HepG2 (cell line): ENCODE data around the gene SERPINA3. TPM values are rescaled to one million over a fixed set of nuclear protein-coding genes. Genes with fewer than 3 reads are reported as not detected.

ENCODE experiments used
- AGO2 ChIP-seq: fragments of 200-400 bp; formaldehyde crosslinking; optimal IDR thresholded peaks from 2 replicates; pipeline ENCODE3; 2017; ENCODE audit warnings: mild to moderate bottlenecking, low read depth, low read length, moderate library complexity
- ARNT2 ChIP-seq: sonication (generic); formaldehyde crosslinking; IDR thresholded peaks from 2 replicates; pipeline ENCODE4 v1.8.0; 2022; ENCODE audit warnings: mild to moderate bottlenecking, low read depth, missing genetic modification reagents, moderate library complexity
- CCDC6 ChIP-seq: sonication (generic); formaldehyde crosslinking; IDR thresholded peaks from 2 replicates; pipeline ENCODE4 v1.8.1; 2022; ENCODE audit warnings: mild to moderate bottlenecking, missing genetic modification reagents, moderate library complexity
- FOXO1 ChIP-seq: sonication (generic); formaldehyde crosslinking; IDR thresholded peaks from 2 replicates; pipeline ENCODE4 v1.4.0; 2020; ENCODE audit warnings: missing genetic modification reagents
- HDAC1 ChIP-seq: sonication (generic); formaldehyde crosslinking; IDR thresholded peaks from 2 replicates; pipeline ENCODE4 v1.5.1; 2020; ENCODE audit warnings: mild to moderate bottlenecking, missing genetic modification reagents
- HMG20A ChIP-seq: IDR thresholded peaks from 2 replicates; pipeline ENCODE4 v1.6.1; 2016; ENCODE audit warnings: borderline replicate concordance
- HMGA1 ChIP-seq: sonication (generic); formaldehyde crosslinking; conservative IDR thresholded peaks from 2 replicates; pipeline ENCODE4 v1.4.0; 2020; ENCODE audit warnings: missing genetic modification reagents
- HNF1B ChIP-seq: sonication (generic); formaldehyde crosslinking; IDR thresholded peaks from 2 replicates; pipeline ENCODE4 v1.5.1; 2020; ENCODE audit warnings: mild to moderate bottlenecking, moderate library complexity, missing genetic modification reagents
- KLF6 ChIP-seq: IDR thresholded peaks from 2 replicates; pipeline ENCODE4 v1.8.0; 2016; ENCODE audit warnings: missing biosample characterization, missing genetic modification reagents
- NONO ChIP-seq, 2 experiments: fragments of 450-650 bp in 1 of 2; sonication (generic) in 1 of 2; formaldehyde crosslinking in 1 of 2; IDR thresholded peaks in 1 of 2; conservative IDR thresholded peaks in 1 of 2; 2 replicates each; pipeline versions ENCODE4 v1.6.1 to v1.8.0; 2017 to 2022; ENCODE audit warnings: mild to moderate bottlenecking in 1 of 2, missing genetic modification reagents in 1 of 2, moderate library complexity in 1 of 2
- ONECUT2 ChIP-seq: sonication (generic); formaldehyde crosslinking; IDR thresholded peaks from 2 replicates; pipeline ENCODE4 v1.4.0; 2020; ENCODE audit warnings: missing genetic modification reagents
- SALL1 ChIP-seq: sonication (generic); formaldehyde crosslinking; IDR thresholded peaks from 2 replicates; pipeline ENCODE4 v1.8.0; 2022; ENCODE audit warnings: mild to moderate bottlenecking, missing genetic modification reagents
- SNAI1 ChIP-seq: sonication (generic); formaldehyde crosslinking; IDR thresholded peaks from 2 replicates; pipeline ENCODE4 v1.5.0; 2020; ENCODE audit warnings: mild to moderate bottlenecking, missing genetic modification reagents, borderline replicate concordance
- SNAPC2 ChIP-seq: sonication (generic); formaldehyde crosslinking; IDR thresholded peaks from 2 replicates; pipeline ENCODE4 v1.8.1; 2022; ENCODE audit warnings: mild to moderate bottlenecking, missing genetic modification reagents
- SP1 ChIP-seq, 2 experiments: fragments of 450-650 bp in 1 of 2; sonication (generic) in 1 of 2; formaldehyde crosslinking in 1 of 2; IDR thresholded peaks; 2 replicates each; pipeline versions ENCODE4 v1.4.0 to v1.6.1; 2016 to 2020; ENCODE audit warnings: missing genetic modification reagents in 1 of 2
- SSRP1 ChIP-seq: IDR thresholded peaks from 2 replicates; pipeline ENCODE4 v1.6.1; 2016; ENCODE audit warnings: control low read depth
- THAP11 ChIP-seq: IDR thresholded peaks from 2 replicates; pipeline ENCODE4 v1.6.1; 2016; ENCODE audit warnings: missing biosample characterization, missing genetic modification reagents
- THAP7 ChIP-seq: sonication (generic); formaldehyde crosslinking; IDR thresholded peaks from 2 replicates; pipeline ENCODE4 v1.8.1; 2023; ENCODE audit warnings: mild to moderate bottlenecking, missing genetic modification reagents
- ZBTB25 ChIP-seq: IDR thresholded peaks from 2 replicates; pipeline ENCODE4 v1.6.1; 2018; ENCODE audit warnings: missing genetic modification reagents
- ZBTB8A ChIP-seq: sonication (generic); formaldehyde crosslinking; IDR thresholded peaks from 2 replicates; pipeline ENCODE4 v1.4.0; 2020; ENCODE audit warnings: mild to moderate bottlenecking, low read depth, missing genetic modification reagents, borderline replicate concordance
- ZMYM4 ChIP-seq: sonication (generic); formaldehyde crosslinking; IDR thresholded peaks from 2 replicates; pipeline ENCODE4 v1.8.1; 2023; ENCODE audit warnings: mild to moderate bottlenecking, missing genetic modification reagents
- ZNF260 ChIP-seq: sonication (generic); formaldehyde crosslinking; IDR thresholded peaks from 2 replicates; pipeline ENCODE4 v1.4.0; 2020; ENCODE audit warnings: missing genetic modification reagents, low read depth, mild to moderate bottlenecking, borderline replicate concordance
- ZNF670 ChIP-seq: sonication (generic); formaldehyde crosslinking; IDR thresholded peaks from 2 replicates; pipeline ENCODE4 v1.8.0; 2022; ENCODE audit warnings: mild to moderate bottlenecking, missing genetic modification reagents, borderline replicate concordance
- ZNF724P ChIP-seq: sonication (generic); formaldehyde crosslinking; IDR thresholded peaks from 2 replicates; pipeline ENCODE4 v1.8.0; 2022; ENCODE audit warnings: missing genetic modification reagents, borderline replicate concordance
- ZNF766 ChIP-seq: sonication (generic); formaldehyde crosslinking; IDR thresholded peaks from 2 replicates; pipeline ENCODE4 v1.5.0; 2020; ENCODE audit warnings: missing genetic modification reagents, borderline replicate concordance
- ZNF780A ChIP-seq: sonication (generic); formaldehyde crosslinking; IDR thresholded peaks from 2 replicates; pipeline ENCODE4 v1.8.0; 2022; ENCODE audit warnings: mild to moderate bottlenecking, missing genetic modification reagents, moderate library complexity
- ZNF788 ChIP-seq: sonication (generic); formaldehyde crosslinking; IDR thresholded peaks from 2 replicates; pipeline ENCODE4 v1.5.0; 2020; ENCODE audit warnings: mild to moderate bottlenecking, missing genetic modification reagents, borderline replicate concordance
- polyA plus RNA-seq, 8 experiments: library from polyadenylated mRNA; depleted of rRNA in 3 of 8; stranded (reverse) in 7 of 8; unstranded in 1 of 8; fragments of >200 nt; fragmentation: Illumina TruSeq in 4 of 8; extraction: Trizol in 4 of 8; gene quantifications; 2 replicates each; pipeline versions ENCODE4 v1.2.1 to v1.2.3, GENCODE V29; 2011 to 2016; ENCODE audit warnings: low read depth in 4 of 8, missing spikeins in 1 of 8, mixed read lengths in 1 of 8; ENCODE audit not compliant: insufficient read depth in 1 of 8
- total RNA-seq, 5 experiments: library from RNA; depleted of rRNA; stranded (reverse); fragments of >200 nt; fragmentation: Illumina TruSeq; extraction: Trizol; gene quantifications; 2 replicates each; pipeline ENCODE4 v1.2.3, GENCODE V29; 2016; ENCODE audit warnings: low read depth in 1 of 5
- TF ChIP-seq, protein P1 (sequence below): sonication (generic); formaldehyde crosslinking; IDR thresholded peaks from 2 replicates; pipeline ENCODE4 v1.4.0; 2020; ENCODE audit warnings: mild to moderate bottlenecking, missing genetic modification reagents

SERPINA3 gene
- total and polyA plus RNA-seq, 2 of the 13 experiments (the other 11 are each of a cell fraction or from before 2014, with no cell fraction given), result 825 to 2,200 TPM

DNA sequence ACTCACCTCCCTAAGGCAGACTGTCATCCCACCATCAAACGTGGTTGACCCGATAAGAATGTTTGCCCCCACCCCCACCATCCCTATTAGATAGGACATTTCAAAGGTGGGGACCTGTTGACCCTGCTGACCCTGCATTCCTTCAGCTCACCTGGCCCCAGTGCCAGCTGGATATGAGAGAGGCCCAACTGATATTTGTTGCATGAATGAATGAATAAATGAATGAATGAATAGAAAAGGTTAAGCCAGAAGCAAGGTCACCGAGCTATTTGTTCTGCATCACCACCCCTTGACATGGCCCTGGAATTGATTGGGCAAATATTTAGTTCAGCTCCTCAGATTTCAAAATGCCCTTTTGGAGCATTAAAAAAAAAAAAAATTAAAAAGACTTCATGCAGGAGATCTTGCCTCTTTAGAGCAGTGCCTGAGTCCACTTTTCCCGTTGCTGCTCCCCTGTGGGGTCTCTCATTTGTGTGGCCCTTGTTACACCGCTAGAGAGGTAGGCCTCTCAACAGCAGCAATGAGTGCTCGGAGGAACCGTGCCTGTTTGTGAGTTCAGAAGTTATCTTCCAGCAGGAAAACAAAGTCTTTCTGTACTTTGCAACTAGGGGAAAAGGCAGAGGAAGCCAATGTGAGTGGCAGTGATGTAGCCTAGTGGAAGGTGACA, 39.4 kb upstream of the SERPINA3 start (continued):
- TF ChIP-seq NONO (IDR thresholded peaks at IDR 0.05) (no peak), NONO (CRISPR knock-in tag; conservative IDR thresholded peaks at IDR 0.05) (peak; percentile 44; the same call in 1 of the 2 replicates), FOXO1 (peak; percentile 69), ZNF670 (no peak), AGO2 (no peak), HMG20A (CRISPR knock-in tag) (peak; percentile 52; the same call in 1 of the 2 replicates), ARNT2 (CRISPR knock-in tag) (no peak), SALL1 (CRISPR knock-in tag) (peak; percentile 88), THAP7 (CRISPR knock-in tag) (no peak), ZNF780A (CRISPR knock-in tag) (no peak; the same call in 1 of the 2 replicates), ZBTB25 (CRISPR knock-in tag) (peak; percentile 60; the same call in 1 of the 2 replicates), THAP11 (CRISPR knock-in tag) (0 out of 2 replicates have a peak, but pooled peaks have one; percentile 20), ZNF788 (CRISPR knock-in tag) (no peak), HDAC1 (peak; percentile 59), ONECUT2 (peak; percentile 87), SSRP1 (CRISPR knock-in tag) (no peak), SNAI1 (CRISPR knock-in tag) (peak; percentile 87; the same call in 1 of the 2 replicates), SNAPC2 (no peak), SP1 (IDR thresholded peaks at IDR 0.05) (no peak), SP1 (CRISPR knock-in tag; IDR thresholded peaks at IDR 0.05) (no peak), CCDC6 (CRISPR knock-in tag) (peak; percentile 54; the same call in 1 of the 2 replicates), ZMYM4 (CRISPR knock-in tag) (peak; percentile 53), ZBTB8A (CRISPR knock-in tag) (no peak), HNF1B (0 out of 2 replicates have a peak, but pooled peaks have one; percentile 8), ZNF766 (CRISPR knock-in tag) (no peak), HMGA1 (no peak), ZNF260 (no peak), ZNF724P (CRISPR knock-in tag) (peak; percentile 41; the same call in 1 of the 2 replicates), KLF6 (CRISPR knock-in tag) (no peak)
- TF ChIP-seq, protein P1, sequence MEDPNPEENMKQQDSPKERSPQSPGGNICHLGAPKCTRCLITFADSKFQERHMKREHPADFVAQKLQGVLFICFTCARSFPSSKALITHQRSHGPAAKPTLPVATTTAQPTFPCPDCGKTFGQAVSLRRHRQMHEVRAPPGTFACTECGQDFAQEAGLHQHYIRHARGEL (CRISPR knock-in tag), result no peak
